Measurements from ENCODE around the gene ANXA7. TPM values are rescaled to one million over a fixed set of nuclear protein-coding genes. Genes with fewer than 3 reads are reported as not detected.
A peak's percentile ranks its signal among the peaks of the same experiment; 100 is the strongest.
"Not testable (repeated sequence)": the region's sequence is repeated elsewhere in the genome, so short reads cannot be mapped to it uniquely, and the experiment has no call there.

ANXA7 gene
- total RNA-seq, 1 experiment from 2014 or later, result 115 TPM

- DNase-seq (ENCODE audit: low read depth), result peak; percentile 50
Observed at GRCh38 chr10:73340121-73340520, 73.7 kb downstream of the ANXA7 start.

DNA sequence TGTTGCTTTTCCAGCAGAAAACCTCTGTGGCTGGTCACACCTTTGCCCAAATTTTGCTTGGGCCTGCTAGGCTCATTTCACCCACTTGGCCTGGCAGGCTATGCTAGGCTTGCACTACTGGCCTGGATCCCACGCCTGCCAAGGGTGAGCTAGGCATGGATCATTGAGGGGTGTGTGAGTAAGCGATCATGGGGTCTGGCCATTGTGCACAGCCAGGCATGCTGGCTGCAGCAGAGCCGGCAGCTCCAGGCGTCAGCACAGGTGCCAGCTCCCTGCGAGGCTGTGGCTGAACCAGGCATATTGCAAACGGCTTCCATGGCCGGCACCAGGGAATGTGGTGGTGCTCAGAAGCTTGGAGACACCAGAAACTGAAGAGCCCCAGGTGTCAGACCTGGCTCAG, 74.4 kb downstream of the ANXA7 start:
- peak; percentile 30 for DNase-seq (ENCODE audit: low read depth)

DNA sequence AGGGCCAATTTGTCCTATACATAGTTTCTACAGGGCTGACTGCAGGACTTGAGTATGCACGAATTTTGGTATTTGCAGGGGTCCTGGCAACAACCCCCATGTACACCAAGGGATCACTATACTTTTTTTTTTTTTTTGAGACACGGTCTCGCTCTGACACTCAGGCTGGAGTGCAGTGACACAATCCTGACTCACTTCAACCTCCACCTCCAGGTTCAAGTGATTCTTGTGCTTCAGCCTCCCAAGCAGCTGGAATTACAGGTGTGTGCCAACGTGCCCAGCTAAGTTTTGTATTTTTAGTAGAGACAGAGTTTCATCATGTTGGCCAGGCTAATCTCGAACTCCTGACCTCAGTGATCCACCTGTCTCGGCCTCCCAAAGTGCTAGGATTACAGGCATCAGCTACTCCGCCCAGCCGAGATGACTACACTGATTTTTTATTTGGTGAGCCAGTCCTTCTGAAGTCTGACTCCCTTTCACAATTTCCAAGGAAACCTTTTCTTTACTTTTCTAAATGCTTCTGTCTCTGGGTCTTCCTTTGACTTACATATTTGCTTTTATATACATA, 75.0 kb downstream of the ANXA7 start:
- peak; percentile 62 for DNase-seq (ENCODE audit: low read depth)

- DNase-seq (ENCODE audit: low read depth), result no peak
Observed at GRCh38 chr10:73333202-73333601, 80.7 kb downstream of the ANXA7 start.

- DNase-seq (ENCODE audit: low read depth), result no peak
Observed at GRCh38 chr10:73332379-73332778, 81.5 kb downstream of the ANXA7 start.

DNA sequence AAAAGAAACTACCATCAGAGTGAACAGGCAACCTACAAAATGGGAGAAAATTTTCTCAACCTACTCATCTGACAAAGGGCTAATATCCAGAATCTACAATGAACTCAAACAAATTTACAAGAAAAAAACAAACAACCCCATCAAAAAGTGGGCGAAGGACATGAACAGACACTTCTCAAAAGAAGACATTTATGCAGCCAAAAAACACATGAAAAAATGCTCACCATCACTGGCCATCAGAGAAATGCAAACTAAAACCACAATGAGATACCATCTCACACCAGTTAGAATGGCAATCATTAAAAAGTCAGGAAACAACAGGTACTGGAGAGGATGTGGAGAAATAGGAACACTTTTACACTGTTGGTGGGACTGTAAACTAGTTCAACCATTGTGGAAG, 85.3 kb downstream of the ANXA7 start:
- DNase-seq (ENCODE audit: low read depth), result not testable (repeated sequence)

DNA sequence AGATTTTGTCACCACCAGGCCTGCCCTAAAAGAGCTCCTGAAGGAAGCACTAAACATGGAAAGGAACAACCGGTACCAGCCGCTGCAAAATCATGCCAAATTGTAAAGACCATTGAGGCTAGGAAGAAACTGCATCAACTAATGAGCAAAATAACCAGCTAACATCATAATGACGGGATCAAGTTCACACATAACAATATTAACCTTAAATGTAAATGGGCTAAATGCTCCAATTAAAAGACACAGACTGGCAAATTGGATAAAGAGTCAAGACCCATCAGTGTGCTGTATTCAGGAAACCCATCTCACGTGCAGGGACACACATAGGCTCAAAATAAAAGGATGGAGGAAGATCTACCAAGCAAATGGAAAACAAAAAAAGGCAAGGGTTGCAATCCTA, 88.6 kb downstream of the ANXA7 start:
- DNase-seq (ENCODE audit: low read depth), result not testable (repeated sequence)

Small RNA genes within 50 kb of the gene (small RNA-seq; reads per million reads assigned to genes)
- gene RF00019, result not detected

Other genes starting within 250 kb of the ANXA7 start
- 50.9 and 62.1 TPM in 2 replicates for gene ECD, start 246.1 kb downstream of the ANXA7 start, total RNA-seq (2014; rRNA removed; shearing (Covaris generic))
- gene FAM149B1, start 245.9 kb downstream of the ANXA7 start, total RNA-seq (2014; rRNA removed; shearing (Covaris generic)), result 13.1 and 14.2 TPM in 2 replicates
- 72.5 and 75.2 TPM in 2 replicates for gene DNAJC9, start 166.8 kb downstream of the ANXA7 start, total RNA-seq (2014; rRNA removed; shearing (Covaris generic))
- gene MRPS16, start 161.4 kb downstream of the ANXA7 start, total RNA-seq (2014; rRNA removed; shearing (Covaris generic)), result 158 and 166 TPM in 2 replicates
- gene CFAP70, start 55.2 kb downstream of the ANXA7 start, total RNA-seq (2014; rRNA removed; shearing (Covaris generic)), result 0.03 and 0.43 TPM in 2 replicates
- 0.13 and 0.20 TPM in 2 replicates for gene MSS51, start 19.5 kb upstream of the ANXA7 start, total RNA-seq (2014; rRNA removed; shearing (Covaris generic))
- 9.2 and 19.1 TPM in 2 replicates for gene PPP3CB, start 82.0 kb upstream of the ANXA7 start, total RNA-seq (2014; rRNA removed; shearing (Covaris generic))
- 12.4 and 15.9 TPM in 2 replicates for gene USP54, start 177.3 kb upstream of the ANXA7 start, total RNA-seq (2014; rRNA removed; shearing (Covaris generic))
- not detected in 2 replicates for gene MYOZ1, start 227.4 kb upstream of the ANXA7 start, total RNA-seq (2014; rRNA removed; shearing (Covaris generic))
- 0.11 TPM in 1 of 2 replicates, not detected in the other for gene SYNPO2L, start 242.0 kb upstream of the ANXA7 start, total RNA-seq (2014; rRNA removed; shearing (Covaris generic))

Measured in HT1080 (cell line).